Measurements from ENCODE around the gene EFHC2.
"Not testable (repeated sequence)": the region's sequence is repeated elsewhere in the genome, so short reads cannot be mapped to it uniquely, and the experiment has no call there.

Gene EFHC2

GRCh38 chrX:44232081-44232480 is 111.4 kb downstream of the EFHC2 start:
- no peak for DNase-seq

GRCh38 chrX:44228621-44229020 is 114.9 kb downstream of the EFHC2 start:
- DNase-seq: no peak

GRCh38 chrX:44227991-44228390 is 115.5 kb downstream of the EFHC2 start:
- DNase-seq: peak; percentile 29

GRCh38 chrX:44225667-44226066 is 117.8 kb downstream of the EFHC2 start:
- no peak for DNase-seq

- DNase-seq: no peak
Observed at GRCh38 chrX:44224760-44225159, 118.7 kb downstream of the EFHC2 start.

- peak; percentile 53 for DNase-seq
Observed at GRCh38 chrX:44223150-44223549, 120.3 kb downstream of the EFHC2 start.

- no peak for DNase-seq
Observed at GRCh38 chrX:44218465-44218864, 125.0 kb downstream of the EFHC2 start.

GRCh38 chrX:44216171-44216570 is 127.3 kb downstream of the EFHC2 start:
- DNase-seq: no peak

- DNase-seq: no peak
Observed at GRCh38 chrX:44203791-44204190, 139.7 kb downstream of the EFHC2 start.

- DNase-seq: no peak
Observed at GRCh38 chrX:44202596-44202995, 140.9 kb downstream of the EFHC2 start.

GRCh38 chrX:44189116-44189515 is 154.4 kb downstream of the EFHC2 start:
- no peak for DNase-seq

GRCh38 chrX:44187915-44188314 is 155.6 kb downstream of the EFHC2 start:
- not testable (repeated sequence) for DNase-seq

GRCh38 chrX:44183329-44183728 is 160.1 kb downstream of the EFHC2 start:
- no peak for DNase-seq

- no peak for DNase-seq
Observed at GRCh38 chrX:44178274-44179053, 165.0 kb downstream of the EFHC2 start.

GRCh38 chrX:44175455-44175854 is 168.0 kb downstream of the EFHC2 start:
- no peak for DNase-seq

- no peak for DNase-seq
Observed at GRCh38 chrX:44174061-44174460, 169.4 kb downstream of the EFHC2 start.

GRCh38 chrX:44173219-44173618 is 170.3 kb downstream of the EFHC2 start:
- DNase-seq: peak; percentile 0

- no peak for DNase-seq
Observed at GRCh38 chrX:44167116-44167515, 176.4 kb downstream of the EFHC2 start.

GRCh38 chrX:44162964-44163475 is 180.5 kb downstream of the EFHC2 start:
- DNase-seq: no peak

- DNase-seq: no peak
Observed at GRCh38 chrX:44157858-44158257, 185.6 kb downstream of the EFHC2 start.

GRCh38 chrX:44157283-44157682 is 186.2 kb downstream of the EFHC2 start:
- no peak for DNase-seq

- no peak for DNase-seq
Observed at GRCh38 chrX:44156726-44157125, 186.7 kb downstream of the EFHC2 start.

- no peak for DNase-seq
Observed at GRCh38 chrX:44155126-44155525, 188.3 kb downstream of the EFHC2 start.

GRCh38 chrX:44152852-44153251 is 190.6 kb downstream of the EFHC2 start:
- DNase-seq: no peak

GRCh38 chrX:44147130-44147529 is 196.3 kb downstream of the EFHC2 start:
- DNase-seq: no peak
